Neuron (in vitro differentiated cells): ENCODE results near the gene MCU.

Experiments used
- H2AFZ ChIP-seq: one replicate; pipeline ENCODE4 v1.6.1; 2013; ENCODE audit warnings: low read depth, mild to moderate bottlenecking, inconsistent platforms, low read length, moderate library complexity
- H3K27me3 ChIP-seq: one replicate; pipeline ENCODE4 v1.6.1; 2013; ENCODE audit warnings: low read length; ENCODE audit not compliant: insufficient read depth
- H3K36me3 ChIP-seq: one replicate; pipeline ENCODE4 v1.6.1; 2013; ENCODE audit warnings: low read length; ENCODE audit not compliant: insufficient read depth
- H3K4me1 ChIP-seq: one replicate; pipeline ENCODE4 v1.6.1; 2013; ENCODE audit warnings: low read length; ENCODE audit not compliant: insufficient read depth
- H3K4me3 ChIP-seq: 2 replicates; pipeline ENCODE4 v1.5.1; 2013; ENCODE audit warnings: mild to moderate bottlenecking, low read length, moderate library complexity
- H3K9me3 ChIP-seq: one replicate; pipeline ENCODE4 v1.6.1; 2013; ENCODE audit warnings: low read length

MCU gene

DNA sequence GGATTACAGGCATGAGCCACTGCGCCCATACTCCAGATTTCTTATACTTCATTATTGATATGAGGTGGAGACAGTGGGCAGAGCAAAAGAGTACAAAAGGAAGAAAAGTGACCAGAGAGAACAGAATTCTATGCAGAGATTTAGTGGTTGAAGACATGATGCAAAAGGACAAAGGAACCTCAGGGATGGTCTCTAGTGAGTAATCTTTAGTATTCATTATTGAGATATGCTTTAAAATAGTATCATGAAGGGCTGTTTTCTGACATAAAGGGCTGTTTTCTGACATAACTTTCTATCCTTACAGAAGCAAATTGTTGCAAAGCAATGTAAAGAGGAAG, 120.4 kb downstream of the MCU start:
- H2AFZ ChIP-seq: no peak overlapping the region
- H3K9me3 ChIP-seq: no peaks in the 10 kb centered on the region
- H3K4me3 ChIP-seq: no peak overlapping the region
- H3K4me1 ChIP-seq: no peaks in the 10 kb centered on the region
- no peaks in the 10 kb centered on the region for H3K36me3 ChIP-seq
- no peaks in the 10 kb centered on the region for H3K27me3 ChIP-seq

- no peaks in the 10 kb centered on the region for H3K4me1 ChIP-seq
- H3K36me3 ChIP-seq: no peaks in the 10 kb centered on the region
- no peaks in the 10 kb centered on the region for H3K9me3 ChIP-seq
- no peaks in the 10 kb centered on the region for H3K27me3 ChIP-seq
- H3K4me3 ChIP-seq: no peak overlapping the region
- H2AFZ ChIP-seq: no peak overlapping the region
These were observed 120.9 kb downstream of the MCU start for GRCh38 chr10:72812753-72813430.

GRCh38 chr10:72814099-72814790, 122.3 kb downstream of the MCU start:
- H3K4me1 ChIP-seq: no peaks in the 10 kb centered on the region
- H2AFZ ChIP-seq: no peak overlapping the region
- no peaks in the 10 kb centered on the region for H3K27me3 ChIP-seq
- H3K4me3 ChIP-seq: no peak overlapping the region
- H3K9me3 ChIP-seq: no peaks in the 10 kb centered on the region
- H3K36me3 ChIP-seq: no peaks in the 10 kb centered on the region

DNA sequence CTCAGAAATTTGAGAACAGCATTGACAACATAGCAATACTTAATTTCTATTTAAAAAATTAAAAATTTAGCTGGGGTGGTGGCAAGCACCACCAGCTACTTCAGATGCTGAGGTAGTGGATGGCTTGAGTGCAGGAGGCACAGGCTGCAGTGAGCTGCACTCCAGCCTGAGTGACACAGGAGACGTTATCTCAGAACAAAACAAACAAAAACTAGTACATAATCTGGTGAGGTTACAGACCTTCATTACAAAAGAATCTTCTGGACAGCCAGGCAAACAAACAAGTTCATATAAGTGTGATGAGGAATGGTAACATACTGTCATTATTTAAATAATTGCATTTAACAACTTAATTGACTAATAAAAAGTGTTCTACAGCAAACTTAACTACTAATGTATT, 124.6 kb downstream of the MCU start:
- no peak overlapping the region for H2AFZ ChIP-seq

DNA sequence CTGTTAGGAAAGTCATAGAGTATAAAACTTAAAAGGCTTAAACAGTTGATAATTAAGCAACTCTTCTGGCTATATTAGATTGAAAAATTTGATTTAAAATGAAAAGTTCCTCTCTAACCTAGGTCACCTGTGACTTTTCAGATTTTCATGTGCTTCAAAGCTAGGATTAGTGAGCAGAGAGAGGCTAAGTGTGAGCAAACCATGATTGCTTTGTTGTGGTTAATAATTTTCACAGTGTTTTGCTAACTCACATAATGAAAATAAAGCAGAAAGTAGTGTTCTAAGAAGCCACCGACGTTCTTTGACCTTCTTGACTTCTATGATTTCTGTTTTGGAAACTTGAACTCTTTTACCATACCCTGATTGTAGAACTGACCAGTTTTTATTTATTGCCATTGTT, 126.1 kb downstream of the MCU start:
- Histone ChIP-seq H3K27me3 (no peaks in the 10 kb centered on the region), H3K36me3 (no peaks in the 10 kb centered on the region), H2AFZ (no peak overlapping the region), H3K4me3 (no peak overlapping the region), H3K9me3 (peaks cover 2% of the 10 kb centered on the region), H3K4me1 (no peaks in the 10 kb centered on the region)

More for the DNA sequence above, 124.6 kb downstream of the MCU start:
- Histone ChIP-seq H3K4me1 (no peaks in the 10 kb centered on the region), H3K36me3 (no peaks in the 10 kb centered on the region), H3K27me3 (no peaks in the 10 kb centered on the region), H3K9me3 (no peaks in the 10 kb centered on the region), H3K4me3 (no peak overlapping the region)

DNA sequence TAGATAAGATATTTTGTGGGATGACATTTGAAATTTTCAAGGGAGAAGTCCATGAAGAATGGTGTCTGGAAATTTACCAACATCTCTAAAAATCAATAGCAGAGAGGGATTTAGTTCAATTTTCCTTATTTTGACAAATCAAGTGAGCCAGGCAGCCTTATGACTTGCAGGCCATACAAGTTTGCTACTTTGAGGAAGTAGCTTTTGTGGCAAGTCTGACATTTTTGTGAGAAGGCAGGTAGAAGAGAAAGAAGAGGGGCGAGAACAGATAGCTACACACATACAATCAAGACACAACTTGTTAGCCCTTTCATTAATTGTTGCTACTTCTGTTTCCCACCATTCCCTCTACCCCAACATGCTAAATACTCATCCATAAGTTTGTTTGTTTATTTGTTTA, 127.1 kb downstream of the MCU start:
- Histone ChIP-seq H3K27me3 (no peaks in the 10 kb centered on the region), H3K4me3 (no peak overlapping the region)

DNA sequence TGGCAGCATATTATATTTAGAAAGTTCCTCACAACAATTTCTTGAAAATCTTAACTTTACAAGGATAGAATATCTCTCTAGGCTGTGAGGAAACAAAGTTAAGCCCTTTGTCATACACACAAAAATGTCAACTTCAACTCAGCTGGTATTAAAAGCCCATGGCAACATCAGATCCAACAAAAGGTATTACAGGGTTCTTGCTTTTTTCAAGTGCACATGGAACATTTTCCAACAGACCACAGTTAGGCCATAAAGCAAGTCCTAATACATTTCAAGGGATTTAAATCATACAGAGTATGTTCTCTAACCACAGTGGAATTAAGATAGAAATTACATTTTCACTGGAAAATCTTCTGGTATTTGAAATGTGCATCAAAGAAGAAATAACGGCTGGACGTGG, 129.7 kb downstream of the MCU start:
- no peak overlapping the region for H2AFZ ChIP-seq
- H3K9me3 ChIP-seq: peaks cover 4% of the 10 kb centered on the region
- H3K4me1 ChIP-seq: no peaks in the 10 kb centered on the region

More for the DNA sequence above, 127.1 kb downstream of the MCU start:
- H3K36me3 ChIP-seq: no peaks in the 10 kb centered on the region
- H2AFZ ChIP-seq: no peak overlapping the region
- peaks cover 4% of the 10 kb centered on the region for H3K9me3 ChIP-seq
- no peaks in the 10 kb centered on the region for H3K4me1 ChIP-seq

DNA sequence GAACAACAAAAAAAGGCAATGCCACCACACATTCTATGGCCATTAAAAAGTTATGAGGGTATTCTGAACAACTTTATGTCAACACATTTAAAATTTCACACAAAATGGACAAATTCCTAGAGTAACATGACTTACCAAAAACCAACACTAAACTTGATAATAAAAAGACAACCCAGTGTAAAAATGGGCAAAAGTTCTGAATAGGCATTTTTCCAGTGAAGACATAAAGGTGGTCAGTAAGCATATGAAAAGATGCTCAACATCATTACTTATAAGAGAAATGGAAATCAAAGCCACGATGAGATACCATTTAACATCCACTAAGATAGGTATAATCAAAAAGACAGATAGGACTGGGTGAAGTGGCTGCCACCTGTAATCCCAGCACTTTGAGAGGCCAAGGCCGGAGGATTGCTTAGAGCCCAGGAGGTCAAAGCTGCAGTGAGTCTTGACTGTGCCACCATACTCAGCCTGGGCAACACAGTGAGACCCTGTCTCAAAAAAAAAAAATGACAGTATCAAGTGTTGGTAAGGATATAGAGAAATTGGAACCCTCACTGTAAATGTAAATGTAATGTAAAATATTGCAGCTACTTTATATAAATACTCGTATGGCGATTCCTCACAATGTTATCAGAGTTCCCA, 130.5 kb downstream of the MCU start:
- Histone ChIP-seq H2AFZ (no peak overlapping the region), H3K4me1 (no peaks in the 10 kb centered on the region), H3K9me3 (peaks cover 4% of the 10 kb centered on the region), H3K36me3 (no peaks in the 10 kb centered on the region), H3K4me3 (no peak overlapping the region), H3K27me3 (no peaks in the 10 kb centered on the region)

More for the DNA sequence above, 129.7 kb downstream of the MCU start:
- H3K36me3 ChIP-seq: no peaks in the 10 kb centered on the region
- H3K4me3 ChIP-seq: no peak overlapping the region
- H3K27me3 ChIP-seq: no peaks in the 10 kb centered on the region

DNA sequence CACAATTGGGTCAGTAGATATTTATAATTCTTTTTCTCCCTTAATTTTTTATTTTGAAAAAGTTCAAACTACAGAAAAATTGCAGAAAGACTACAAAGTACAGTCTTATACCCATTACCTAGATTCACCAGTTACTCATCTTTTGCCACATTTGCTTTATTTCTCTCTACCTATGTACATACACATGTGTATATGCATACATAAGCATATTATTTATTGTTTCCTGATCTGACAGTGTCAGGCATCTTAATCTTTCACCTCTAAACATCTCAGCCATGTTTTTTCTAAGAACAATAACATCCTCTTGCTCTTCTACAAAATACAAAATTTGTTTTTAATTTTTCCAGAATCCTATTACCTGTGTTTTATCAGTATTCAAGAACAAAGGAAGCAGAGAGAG, 133.2 kb downstream of the MCU start:
- Histone ChIP-seq H2AFZ (no peak overlapping the region), H3K4me1 (no peaks in the 10 kb centered on the region), H3K36me3 (no peaks in the 10 kb centered on the region), H3K9me3 (peaks cover 4% of the 10 kb centered on the region), H3K4me3 (no peak overlapping the region), H3K27me3 (no peaks in the 10 kb centered on the region)

DNA sequence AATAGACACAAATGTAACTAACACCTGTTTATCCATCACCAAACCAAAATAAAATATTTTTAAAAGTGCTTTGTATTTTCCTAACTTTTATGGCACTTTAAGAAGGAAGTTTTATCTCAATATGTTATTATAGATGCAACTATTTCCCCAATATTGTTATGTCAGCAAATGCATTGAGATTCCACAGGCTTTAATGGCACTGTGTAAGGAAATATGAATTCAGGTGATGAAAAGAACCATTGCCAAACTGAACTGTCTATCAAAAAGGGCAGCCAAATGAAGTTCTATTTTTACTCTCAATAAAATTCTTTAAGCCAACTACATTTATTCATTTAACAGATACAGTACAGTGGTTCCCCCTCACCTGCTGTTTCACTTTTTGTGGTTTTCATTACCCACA, 134.4 kb downstream of the MCU start:
- H2AFZ ChIP-seq: no peak overlapping the region
- no peaks in the 10 kb centered on the region for H3K27me3 ChIP-seq
- H3K9me3 ChIP-seq: peaks cover 4% of the 10 kb centered on the region
- H3K4me1 ChIP-seq: no peaks in the 10 kb centered on the region
- H3K36me3 ChIP-seq: no peaks in the 10 kb centered on the region
- H3K4me3 ChIP-seq: no peak overlapping the region

- Histone ChIP-seq H3K9me3 (no peaks in the 10 kb centered on the region), H3K4me3 (no peak overlapping the region), H3K4me1 (no peaks in the 10 kb centered on the region), H3K27me3 (no peaks in the 10 kb centered on the region), H3K36me3 (no peaks in the 10 kb centered on the region), H2AFZ (no peak overlapping the region)
These were observed 136.4 kb downstream of the MCU start for GRCh38 chr10:72828294-72828693.

DNA sequence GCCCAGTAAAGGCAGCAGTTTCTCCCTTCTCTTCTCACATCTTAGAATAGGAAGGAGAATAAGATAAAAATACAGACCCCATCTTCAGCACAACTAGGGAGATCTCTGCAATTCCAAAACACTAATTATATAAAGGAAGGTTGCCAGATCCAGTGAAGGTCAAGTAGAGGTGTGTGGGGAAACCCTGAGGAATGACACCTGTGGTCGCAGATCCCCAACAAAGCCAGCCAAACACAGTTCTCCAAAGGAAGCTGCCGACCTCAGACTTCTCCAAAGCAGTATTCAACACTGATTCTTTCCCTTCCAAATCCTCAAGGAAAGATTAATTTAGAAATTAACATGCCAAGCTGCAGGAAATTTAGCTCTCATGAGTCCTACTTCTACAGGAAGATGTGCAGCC, 138.7 kb downstream of the MCU start:
- Histone ChIP-seq H3K9me3 (no peaks in the 10 kb centered on the region), H3K4me1 (no peaks in the 10 kb centered on the region), H3K4me3 (no peak overlapping the region), H3K27me3 (no peaks in the 10 kb centered on the region), H3K36me3 (no peaks in the 10 kb centered on the region), H2AFZ (no peak overlapping the region)

- Histone ChIP-seq H3K27me3 (no peaks in the 10 kb centered on the region), H3K4me3 (no peak overlapping the region), H2AFZ (no peak overlapping the region), H3K36me3 (no peaks in the 10 kb centered on the region), H3K9me3 (no peaks in the 10 kb centered on the region), H3K4me1 (no peaks in the 10 kb centered on the region)
These were observed 139.9 kb downstream of the MCU start for GRCh38 chr10:72831696-72832409.
